GM23338 (cell line): ENCODE data around the gene RAB30. TPM values are rescaled to one million over a fixed set of nuclear protein-coding genes. Genes with fewer than 3 reads are reported as not detected.

ENCODE experiments used
- ATAC-seq: fragments of 200-7000 bp; cut with Tn5 transposase; 3 replicates; pipeline ENCODE4 v1.9.1; 2020
- DNase-seq: peaks from one replicate; pipeline ENCODE4 v3.0.0-alpha.2; 2015; ENCODE audit warnings: low spot score
- H2AFZ ChIP-seq: fragments of 200-600 bp; sonication (generic); 2 replicates; pipeline ENCODE4 v1.8.0; 2016; ENCODE audit warnings: antibody characterized with exemption, mild to moderate bottlenecking, moderate library complexity
- H3F3A ChIP-seq: fragments of 200-600 bp; sonication (generic); replicated peaks from 2 replicates; pipeline ENCODE4 v1.8.0; 2017; ENCODE audit warnings: antibody characterized with exemption, mixed run types, low read depth
- H3K27ac ChIP-seq: fragments of 200-600 bp; sonication (generic); 2 replicates; pipeline ENCODE4 v1.6.1; 2016; ENCODE audit warnings: low read depth
- H3K27me3 ChIP-seq: fragments of 200-600 bp; sonication (generic); 2 replicates; pipeline ENCODE4 v1.8.0; 2016; ENCODE audit warnings: mild to moderate bottlenecking, mixed run types, moderate library complexity; ENCODE audit not compliant: insufficient read depth
- H3K36me3 ChIP-seq: fragments of 200-600 bp; sonication (generic); 2 replicates; pipeline ENCODE4 v1.8.0; 2016; ENCODE audit warnings: mild to moderate bottlenecking; ENCODE audit not compliant: insufficient read depth
- H3K4me1 ChIP-seq: fragments of 200-600 bp; sonication (generic); 2 replicates; pipeline ENCODE4 v1.8.0; 2016; ENCODE audit warnings: mild to moderate bottlenecking, moderate library complexity; ENCODE audit not compliant: insufficient read depth
- H3K4me2 ChIP-seq: fragments of 200-600 bp; sonication (generic); 2 replicates; pipeline ENCODE4 v1.7.1; 2017; ENCODE audit warnings: mixed run types
- H3K4me3 ChIP-seq: fragments of 200-600 bp; sonication (generic); 2 replicates; pipeline ENCODE4 v1.6.1; 2016; ENCODE audit warnings: mixed run types
- H3K79me2 ChIP-seq: fragments of 200-600 bp; sonication (generic); replicated peaks from 2 replicates; pipeline ENCODE4 v1.8.0; 2017; ENCODE audit warnings: mild to moderate bottlenecking; ENCODE audit not compliant: insufficient read depth
- H3K9me2 ChIP-seq: fragments of 200-600 bp; sonication (generic); 2 replicates; pipeline ENCODE4 v1.8.0; 2017; ENCODE audit not compliant: insufficient read depth
- H4K20me1 ChIP-seq: fragments of 200-600 bp; sonication (generic); replicated peaks from 2 replicates; pipeline ENCODE4 v1.8.0; 2017; ENCODE audit warnings: mild to moderate bottlenecking; ENCODE audit not compliant: insufficient read depth
- H3K27ac Mint-ChIP-seq: 2 replicates; pipeline ENCODE4 v1.8.0; 2020; ENCODE audit warnings: inconsistent platforms, mild to moderate bottlenecking, moderate library complexity, mixed read lengths
- H3K27me3 Mint-ChIP-seq: 3 replicates; pipeline ENCODE4 v1.8.0; 2022; ENCODE audit warnings: low read depth, mild to moderate bottlenecking, moderate library complexity, mixed read lengths, inconsistent platforms; ENCODE audit not compliant: insufficient read depth, poor library complexity
- H3K36me3 Mint-ChIP-seq: 3 replicates; pipeline ENCODE4 v1.8.0; 2021; ENCODE audit warnings: low read depth, mild to moderate bottlenecking, inconsistent platforms, moderate library complexity, mixed read lengths
- H3K4me1 Mint-ChIP-seq: 3 replicates; pipeline ENCODE4 v1.8.0; 2020; ENCODE audit warnings: mild to moderate bottlenecking, inconsistent platforms, mixed read lengths
- H3K4me3 Mint-ChIP-seq: 3 replicates; pipeline ENCODE4 v1.8.0; 2021; ENCODE audit warnings: moderate library complexity, mild to moderate bottlenecking, inconsistent platforms, mixed read lengths
- H3K9me3 Mint-ChIP-seq: 3 replicates; pipeline ENCODE4 v1.8.0; 2020; ENCODE audit warnings: moderate library complexity, mild to moderate bottlenecking, inconsistent platforms, mixed read lengths
- CTCF ChIP-seq, 2 experiments: fragments of 200-600 bp in 1 of 2; sonication (generic) in 1 of 2; conservative IDR thresholded peaks; 2 replicates each; pipeline versions ENCODE4 v1.5.1 to v1.6.1; 2016 to 2017; ENCODE audit warnings: antibody characterized with exemption in 2 of 2, low read depth in 2 of 2, mild to moderate bottlenecking in 2 of 2, moderate library complexity in 1 of 2
- EZH2 ChIP-seq: fragments of 200-600 bp; sonication (generic); IDR thresholded peaks from one replicate; pipeline ENCODE4 v1.8.0; 2017; ENCODE audit warnings: antibody characterized with exemption, mild to moderate bottlenecking, low read depth; ENCODE audit not compliant: unreplicated experiment
- JUNB ChIP-seq: IDR thresholded peaks from one replicate; pipeline ENCODE4 v1.6.1; 2016; ENCODE audit warnings: antibody characterized with exemption; ENCODE audit not compliant: unreplicated experiment
- NANOG ChIP-seq: IDR thresholded peaks from 2 replicates; pipeline ENCODE4 v1.6.1; 2016; ENCODE audit warnings: antibody characterized with exemption, borderline replicate concordance
- POLR2AphosphoS5 ChIP-seq: IDR thresholded peaks from 2 replicates; pipeline ENCODE4 v1.6.1; 2016; ENCODE audit warnings: antibody characterized with exemption, low read depth
- REST ChIP-seq: IDR thresholded peaks from one replicate; pipeline ENCODE4 v1.6.1; 2018; ENCODE audit warnings: antibody characterized with exemption; ENCODE audit not compliant: unreplicated experiment
- STAT1 ChIP-seq: IDR thresholded peaks from one replicate; pipeline ENCODE4 v1.6.1; 2016; ENCODE audit warnings: antibody characterized with exemption; ENCODE audit not compliant: unreplicated experiment
- ZNF114 ChIP-seq: fragments of 250-450 bp; sonication (Bioruptor Pico); IDR thresholded peaks from 2 replicates; pipeline ENCODE4 v1.5.0; 2020; ENCODE audit warnings: mild to moderate bottlenecking, moderate library complexity
- polyA plus RNA-seq: library from polyadenylated mRNA; unstranded; fragments of >200 nt; fragmentation: Nextera tagmentation; extraction: Ambion mirVana; gene quantifications from 2 replicates; pipeline ENCODE4 v1.2.1, GENCODE V29; 2016
- total RNA-seq: library from RNA; depleted of rRNA; stranded (reverse); fragments of >200 nt; shearing (Covaris generic); gene quantifications from 2 replicates; pipeline ENCODE4 v1.2.3, GENCODE V29; 2014
- TF ChIP-seq, protein P1 (sequence below): fragments of 250-450 bp; sonication (Bioruptor Pico); IDR thresholded peaks from 2 replicates; pipeline ENCODE4 v1.5.0; 2020; ENCODE audit warnings: mild to moderate bottlenecking, moderate library complexity
- TF ChIP-seq, protein P2 (sequence below): IDR thresholded peaks from 2 replicates; pipeline ENCODE4 v1.6.1; 2016; ENCODE audit warnings: antibody characterized with exemption

RAB30 gene
- total and polyA plus RNA-seq, 2 experiments from 2014 or later: 3.3 to 6.6 TPM

DNA sequence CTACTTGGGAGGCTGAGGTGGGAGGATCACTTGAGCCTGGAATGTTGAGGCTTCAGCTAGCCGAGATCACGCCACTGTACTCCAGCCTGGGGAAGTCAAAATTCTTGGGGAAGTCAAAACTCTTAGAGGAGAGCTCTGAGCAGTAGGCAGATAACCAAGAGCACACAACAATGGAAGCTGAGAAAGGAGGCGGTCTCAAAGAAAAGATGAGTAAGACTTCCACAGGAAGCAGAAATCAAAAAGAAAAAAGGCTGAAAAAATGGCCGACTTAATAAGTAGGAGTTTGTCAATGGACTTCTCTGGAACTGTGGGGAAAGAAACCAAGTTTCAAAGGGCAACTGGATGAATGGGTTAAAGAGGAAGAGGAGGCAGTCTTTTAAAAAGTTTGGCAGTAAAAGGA, 32.1 kb downstream of the RAB30 start:
- Histone ChIP-seq H3K27me3 (no peaks in the 10 kb centered on the region), H3K79me2 (peaks cover 6% of the 10 kb centered on the region; the same call in 1 of the 2 replicates), H3K4me2 (no peak overlapping the region), H4K20me1 (no peaks in the 10 kb centered on the region; the same call in 1 of the 2 replicates), H3F3A (no peaks in the 10 kb centered on the region), H3K4me1 (peaks cover under 1% of the 10 kb centered on the region), H3K4me3 (no peak overlapping the region), H3K27ac (no peak overlapping the region), H3K9me2 (peaks cover 5% of the 10 kb centered on the region; the same call in 1 of the 2 replicates), H3K36me3 (no peaks in the 10 kb centered on the region), H2AFZ (no peak overlapping the region)
- Mint-ChIP-seq H3K27ac (no peak overlapping the region), H3K4me3 (no peak overlapping the region), H3K4me1 (peaks cover 8% of the 10 kb centered on the region; the same call in 2 of the 3 replicates), H3K9me3 (no peaks in the 10 kb centered on the region), H3K36me3 (no peaks in the 10 kb centered on the region), H3K27me3 (peaks cover 4% of the 10 kb centered on the region)
- TF ChIP-seq STAT1 (no peak), POLR2AphosphoS5 (no peak), CTCF (conservative IDR thresholded peaks at IDR 0.05; ENCODE audit: low read depth in 2 of 2) (no peak), NANOG (no peak), ZNF114 (CRISPR knock-in tag) (no peak), EZH2 (no peak), REST (no peak), JUNB (no peak)
- TF ChIP-seq, protein P1, sequence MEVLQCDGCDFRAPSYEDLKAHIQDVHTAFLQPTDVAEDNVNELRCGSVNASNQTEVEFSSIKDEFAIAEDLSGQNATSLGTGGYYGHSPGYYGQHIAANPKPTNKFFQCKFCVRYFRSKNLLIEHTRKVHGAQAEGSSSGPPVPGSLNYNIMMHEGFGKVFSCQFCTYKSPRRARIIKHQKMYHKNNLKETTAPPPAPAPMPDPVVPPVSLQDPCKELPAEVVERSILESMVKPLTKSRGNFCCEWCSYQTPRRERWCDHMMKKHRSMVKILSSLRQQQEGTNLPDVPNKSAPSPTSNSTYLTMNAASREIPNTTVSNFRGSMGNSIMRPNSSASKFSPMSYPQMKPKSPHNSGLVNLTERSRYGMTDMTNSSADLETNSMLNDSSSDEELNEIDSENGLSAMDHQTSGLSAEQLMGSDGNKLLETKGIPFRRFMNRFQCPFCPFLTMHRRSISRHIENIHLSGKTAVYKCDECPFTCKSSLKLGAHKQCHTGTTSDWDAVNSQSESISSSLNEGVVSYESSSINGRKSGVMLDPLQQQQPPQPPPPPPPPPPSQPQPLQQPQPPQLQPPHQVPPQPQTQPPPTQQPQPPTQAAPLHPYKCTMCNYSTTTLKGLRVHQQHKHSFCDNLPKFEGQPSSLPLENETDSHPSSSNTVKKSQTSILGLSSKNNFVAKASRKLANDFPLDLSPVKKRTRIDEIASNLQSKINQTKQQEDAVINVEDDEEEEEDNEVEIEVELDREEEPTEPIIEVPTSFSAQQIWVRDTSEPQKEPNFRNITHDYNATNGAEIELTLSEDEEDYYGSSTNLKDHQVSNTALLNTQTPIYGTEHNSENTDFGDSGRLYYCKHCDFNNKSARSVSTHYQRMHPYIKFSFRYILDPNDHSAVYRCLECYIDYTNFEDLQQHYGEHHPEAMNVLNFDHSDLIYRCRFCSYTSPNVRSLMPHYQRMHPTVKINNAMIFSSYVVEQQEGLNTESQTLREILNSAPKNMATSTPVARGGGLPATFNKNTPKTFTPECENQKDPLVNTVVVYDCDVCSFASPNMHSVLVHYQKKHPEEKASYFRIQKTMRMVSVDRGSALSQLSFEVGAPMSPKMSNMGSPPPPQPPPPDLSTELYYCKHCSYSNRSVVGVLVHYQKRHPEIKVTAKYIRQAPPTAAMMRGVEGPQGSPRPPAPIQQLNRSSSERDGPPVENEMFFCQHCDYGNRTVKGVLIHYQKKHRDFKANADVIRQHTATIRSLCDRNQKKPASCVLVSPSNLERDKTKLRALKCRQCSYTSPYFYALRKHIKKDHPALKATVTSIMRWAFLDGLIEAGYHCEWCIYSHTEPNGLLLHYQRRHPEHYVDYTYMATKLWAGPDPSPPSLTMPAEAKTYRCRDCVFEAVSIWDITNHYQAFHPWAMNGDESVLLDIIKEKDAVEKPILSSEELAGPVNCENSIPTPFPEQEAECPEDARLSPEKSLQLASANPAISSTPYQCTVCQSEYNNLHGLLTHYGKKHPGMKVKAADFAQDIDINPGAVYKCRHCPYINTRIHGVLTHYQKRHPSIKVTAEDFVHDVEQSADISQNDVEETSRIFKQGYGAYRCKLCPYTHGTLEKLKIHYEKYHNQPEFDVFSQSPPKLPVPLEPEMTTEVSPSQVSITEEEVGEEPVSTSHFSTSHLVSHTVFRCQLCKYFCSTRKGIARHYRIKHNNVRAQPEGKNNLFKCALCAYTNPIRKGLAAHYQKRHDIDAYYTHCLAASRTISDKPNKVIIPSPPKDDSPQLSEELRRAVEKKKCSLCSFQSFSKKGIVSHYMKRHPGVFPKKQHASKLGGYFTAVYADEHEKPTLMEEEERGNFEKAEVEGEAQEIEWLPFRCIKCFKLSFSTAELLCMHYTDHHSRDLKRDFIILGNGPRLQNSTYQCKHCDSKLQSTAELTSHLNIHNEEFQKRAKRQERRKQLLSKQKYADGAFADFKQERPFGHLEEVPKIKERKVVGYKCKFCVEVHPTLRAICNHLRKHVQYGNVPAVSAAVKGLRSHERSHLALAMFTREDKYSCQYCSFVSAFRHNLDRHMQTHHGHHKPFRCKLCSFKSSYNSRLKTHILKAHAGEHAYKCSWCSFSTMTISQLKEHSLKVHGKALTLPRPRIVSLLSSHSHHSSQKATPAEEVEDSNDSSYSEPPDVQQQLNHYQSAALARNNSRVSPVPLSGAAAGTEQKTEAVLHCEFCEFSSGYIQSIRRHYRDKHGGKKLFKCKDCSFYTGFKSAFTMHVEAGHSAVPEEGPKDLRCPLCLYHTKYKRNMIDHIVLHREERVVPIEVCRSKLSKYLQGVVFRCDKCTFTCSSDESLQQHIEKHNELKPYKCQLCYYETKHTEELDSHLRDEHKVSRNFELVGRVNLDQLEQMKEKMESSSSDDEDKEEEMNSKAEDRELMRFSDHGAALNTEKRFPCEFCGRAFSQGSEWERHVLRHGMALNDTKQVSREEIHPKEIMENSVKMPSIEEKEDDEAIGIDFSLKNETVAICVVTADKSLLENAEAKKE (CRISPR knock-in tag): no peak
- TF ChIP-seq, protein P2, sequence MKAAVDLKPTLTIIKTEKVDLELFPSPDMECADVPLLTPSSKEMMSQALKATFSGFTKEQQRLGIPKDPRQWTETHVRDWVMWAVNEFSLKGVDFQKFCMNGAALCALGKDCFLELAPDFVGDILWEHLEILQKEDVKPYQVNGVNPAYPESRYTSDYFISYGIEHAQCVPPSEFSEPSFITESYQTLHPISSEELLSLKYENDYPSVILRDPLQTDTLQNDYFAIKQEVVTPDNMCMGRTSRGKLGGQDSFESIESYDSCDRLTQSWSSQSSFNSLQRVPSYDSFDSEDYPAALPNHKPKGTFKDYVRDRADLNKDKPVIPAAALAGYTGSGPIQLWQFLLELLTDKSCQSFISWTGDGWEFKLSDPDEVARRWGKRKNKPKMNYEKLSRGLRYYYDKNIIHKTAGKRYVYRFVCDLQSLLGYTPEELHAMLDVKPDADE: no peak
- no peak for DNase-seq
- no peak for ATAC-seq
